C4-2B (cell line): ENCODE data around the gene TMIGD2.
"Not testable (repeated sequence)": the region's sequence is repeated elsewhere in the genome, so short reads cannot be mapped to it uniquely, and the experiment has no call there.

ENCODE experiments used
- H3K27ac ChIP-seq: fragments of 450-650 bp; 2 replicates; pipeline ENCODE4 v1.5.1; 2017
- CTCF ChIP-seq: fragments of 450-650 bp; conservative IDR thresholded peaks from 2 replicates; pipeline ENCODE4 v1.5.1; 2017; ENCODE audit warnings: mild to moderate bottlenecking
- ZFX ChIP-seq: fragments of 450-650 bp; IDR thresholded peaks from 2 replicates; pipeline ENCODE4 v1.6.1; 2017

TMIGD2 gene, protein sequence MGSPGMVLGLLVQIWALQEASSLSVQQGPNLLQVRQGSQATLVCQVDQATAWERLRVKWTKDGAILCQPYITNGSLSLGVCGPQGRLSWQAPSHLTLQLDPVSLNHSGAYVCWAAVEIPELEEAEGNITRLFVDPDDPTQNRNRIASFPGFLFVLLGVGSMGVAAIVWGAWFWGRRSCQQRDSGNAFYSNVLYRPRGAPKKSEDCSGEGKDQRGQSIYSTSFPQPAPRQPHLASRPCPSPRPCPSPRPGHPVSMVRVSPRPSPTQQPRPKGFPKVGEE

DNA sequence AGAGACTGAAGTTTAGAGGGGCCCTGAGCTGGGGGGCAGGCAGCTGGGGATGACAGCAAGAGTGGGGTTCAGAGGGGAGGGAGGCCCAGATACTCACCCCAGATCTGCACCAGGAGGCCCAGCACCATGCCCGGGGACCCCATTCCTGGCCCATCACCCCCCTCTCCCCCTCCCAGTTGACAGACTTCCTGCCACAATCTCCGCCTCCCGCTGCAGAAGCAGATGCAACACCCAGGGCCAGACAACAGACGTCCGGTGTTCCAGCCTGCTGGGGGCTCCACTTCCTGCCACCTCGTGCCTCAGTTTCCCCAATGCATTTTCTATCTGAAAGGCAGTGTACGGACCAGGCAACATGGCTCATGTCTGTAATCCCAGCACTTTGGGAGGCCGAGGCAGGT is at the start of gene TMIGD2:
Gene TMIGD2 (minus strand): TSS at position 147 of the 398 bp plus-strand sequence. CDS start 4 bp downstream, at position 143.
- no peak for TF ChIP-seq ZFX
- TF ChIP-seq CTCF, result no peak

DNA sequence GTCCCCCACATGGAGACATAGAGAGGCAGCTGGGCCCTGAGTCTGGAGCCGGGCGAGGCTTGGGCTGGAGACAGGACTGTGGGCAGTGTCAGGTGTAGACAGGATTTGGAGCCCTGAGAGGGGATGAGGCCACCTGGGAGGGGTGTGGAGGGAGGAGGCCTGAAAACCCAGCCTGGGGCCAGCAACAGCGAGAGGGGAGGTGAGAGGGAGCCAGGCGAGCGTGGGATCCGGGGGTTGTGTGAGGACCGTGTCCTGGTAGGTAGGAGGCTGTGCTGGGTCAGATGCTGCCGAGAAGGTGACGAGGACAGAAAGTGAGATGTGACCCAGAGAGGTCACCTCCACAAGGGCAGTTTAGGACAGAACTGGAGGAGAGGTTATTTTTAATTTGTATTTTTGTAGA is 48.5 kb upstream of the TMIGD2 start:
- no peak overlapping the region for H3K27ac ChIP-seq
- TF ChIP-seq ZFX, result no peak
- no peak for TF ChIP-seq CTCF

More for the DNA sequence above, at the start of gene TMIGD2:
- H3K27ac ChIP-seq, result no peak within 1 kb of the TSS

GRCh38 chr19:4350111-4350510 is 47.9 kb upstream of the TMIGD2 start:
- no peak for TF ChIP-seq CTCF
- no peak for TF ChIP-seq ZFX
- H3K27ac ChIP-seq, result no peak overlapping the region

DNA sequence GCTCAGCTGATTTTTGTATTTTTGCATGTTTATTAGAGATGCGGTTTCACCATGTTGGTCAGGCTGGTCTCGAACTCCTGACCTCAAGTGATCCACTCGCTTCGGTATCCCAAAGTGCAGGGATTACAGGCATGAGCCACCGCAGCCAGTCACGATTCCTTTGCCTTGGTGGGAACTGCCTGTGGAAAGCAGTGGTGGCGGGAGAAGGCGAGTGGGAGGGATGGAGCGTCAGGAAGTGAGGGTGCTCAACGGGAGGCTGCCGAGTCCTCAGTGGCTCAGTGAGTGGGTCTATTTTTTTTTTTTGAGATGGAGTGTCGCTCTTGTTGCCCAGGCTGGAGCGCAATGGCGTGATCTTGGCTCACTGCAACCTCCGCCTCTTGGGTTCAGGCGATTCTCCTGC is 47.0 kb upstream of the TMIGD2 start:
- H3K27ac ChIP-seq, result not testable (repeated sequence)

DNA sequence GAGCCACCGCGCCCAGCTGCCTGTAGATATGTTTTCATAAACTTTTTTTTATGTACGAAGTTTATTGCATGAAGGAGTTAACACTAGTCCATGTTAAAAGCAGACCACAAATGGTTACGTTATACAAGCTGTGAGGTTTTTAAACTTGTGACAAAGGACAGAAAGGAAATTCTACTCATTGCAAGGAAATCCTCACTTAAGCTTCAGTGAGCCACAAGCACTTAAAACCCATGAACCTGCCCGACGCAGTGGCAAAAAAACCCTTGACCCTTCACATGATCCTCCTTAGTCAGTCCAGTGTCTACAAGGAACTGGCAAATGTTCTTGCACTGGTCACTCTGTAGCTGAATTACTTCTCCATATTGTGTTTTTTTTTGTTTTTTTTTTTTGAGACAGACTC is 45.3 kb upstream of the TMIGD2 start:
- TF ChIP-seq ZFX, result no peak
- no peak for TF ChIP-seq CTCF
- H3K27ac ChIP-seq, result no peak overlapping the region

- H3K27ac ChIP-seq, result no peak overlapping the region
- TF ChIP-seq CTCF (no peak), ZFX (no peak)
Observed at GRCh38 chr19:4346020-4346383, 43.8 kb upstream of the TMIGD2 start.

GRCh38 chr19:4345342-4346019 is 43.3 kb upstream of the TMIGD2 start:
- no peak overlapping the region for H3K27ac ChIP-seq
- TF ChIP-seq CTCF, result no peak
- no peak for TF ChIP-seq ZFX
